K562 (cell line): Measurements from ENCODE around the gene ABCG2. TPM values are rescaled to one million over a fixed set of nuclear protein-coding genes. Genes with fewer than 3 reads are reported as not detected.

Source experiments
- ATAC-seq: fragments of 200-7000 bp; cut with Tn5 transposase; 3 replicates; pipeline ENCODE4 v1.9.1; 2020; ENCODE audit warnings: moderate library complexity
- BruUV-seq: library from RNA; stranded (reverse); fragments of 400-500 nt; replicated peaks from 2 replicates; lab custom pipeline; 2021; lab: Mats Ljungman, UMichigan
- CTCF ChIA-PET: fragments of 300-600 bp; formaldehyde crosslinking; extraction: SDS; loops from one replicate; lab custom pipeline; 2021; ENCODE audit warnings: low intra/inter-chr PET ratio; lab: Yijun Ruan, JAX
- POLR2A ChIA-PET: fragments of 300-600, 350-650 bp; sonication (Branson Sonifier 250); formaldehyde crosslinking; extraction: SDS; loops from one replicate; lab custom pipeline; 2021; ENCODE audit warnings: antibody characterized with exemption, inconsistent platforms; lab: Yijun Ruan, JAX
- DNase-seq, 4 experiments: peaks; one replicate each; pipeline versions ENCODE4 v3.0.0 to v3.0.0-alpha.2; 2011 to 2018; ENCODE audit warnings: low spot score in 3 of 4, mixed read lengths in 3 of 4; ENCODE audit errors: extremely low read depth in 1 of 4
- FAIRE-seq: peaks from 2 replicates; lab custom pipeline; 2011; peaks lifted over from hg19 to GRCh38; lab: Jason Lieb, UNC
- H2AFZ ChIP-seq: 2 replicates; pipeline ENCODE4 v1.6.0; 2011; ENCODE audit warnings: low read depth, low read length, control low read depth, inconsistent platforms
- H3K27ac ChIP-seq: fragments of 200-600 bp; 3 replicates; pipeline ENCODE4 v1.8.0; 2011; ENCODE audit warnings: low read depth, mild to moderate bottlenecking, control low read depth, inconsistent platforms, low read length, moderate library complexity, mixed read lengths; ENCODE audit errors: extremely low read depth
- H3K27me3 ChIP-seq, 2 experiments: fragments of 300-600 bp in 1 of 2; 2 replicates in 1 of 2; 3 replicates in 1 of 2; pipeline versions ENCODE4 v1.6.0 to v1.8.0; 2011; ENCODE audit warnings: inconsistent platforms in 2 of 2, low read length in 2 of 2, mild to moderate bottlenecking in 1 of 2, mixed read lengths in 1 of 2, moderate library complexity in 1 of 2; ENCODE audit not compliant: control insufficient read depth in 2 of 2, insufficient read depth in 2 of 2
- H3K36me3 ChIP-seq: fragments of 300-600 bp; 3 replicates; pipeline ENCODE4 v1.8.0; 2011; ENCODE audit warnings: mild to moderate bottlenecking, low read length, inconsistent platforms; ENCODE audit not compliant: control insufficient read depth, insufficient read depth
- H3K4me1 ChIP-seq, 2 experiments: fragments of 200-600 bp in 1 of 2; replicated peaks in 1 of 2; 2 replicates in 1 of 2; 3 replicates in 1 of 2; pipeline versions ENCODE4 v1.5.1 to v1.8.0; 2011; ENCODE audit warnings: inconsistent platforms in 2 of 2, low read length in 2 of 2, mild to moderate bottlenecking in 1 of 2, mixed read lengths in 1 of 2, moderate library complexity in 1 of 2; ENCODE audit not compliant: control insufficient read depth in 2 of 2, insufficient read depth in 2 of 2
- H3K4me2 ChIP-seq: 2 replicates; pipeline ENCODE4 v1.6.1; 2011; ENCODE audit warnings: low read length, control low read depth, inconsistent platforms, mixed read lengths; ENCODE audit not compliant: insufficient read depth
- H3K4me3 ChIP-seq: fragments of 200-600 bp; sonication (generic), shearing (Covaris generic); 2 replicates; pipeline ENCODE4 v1.5.1; 2016; ENCODE audit warnings: control low read depth, inconsistent platforms
- H3K79me2 ChIP-seq: fragments of 200-600 bp; 3 replicates; pipeline ENCODE4 v1.8.0; 2011; ENCODE audit warnings: low read length, inconsistent platforms; ENCODE audit not compliant: control insufficient read depth, insufficient read depth
- H3K9ac ChIP-seq, 2 experiments: 2 replicates each; pipeline versions ENCODE4 v1.6.0 to v1.6.1; 2011; ENCODE audit warnings: low read depth in 2 of 2, low read length in 2 of 2, control low read depth in 1 of 2, inconsistent platforms in 1 of 2, mild to moderate bottlenecking in 1 of 2, mixed read lengths in 1 of 2; ENCODE audit not compliant: insufficient read depth in 1 of 2
- H3K9me1 ChIP-seq: one replicate; pipeline ENCODE4 v1.6.0; 2011; ENCODE audit warnings: inconsistent platforms, mild to moderate bottlenecking, low read length, moderate library complexity; ENCODE audit not compliant: control insufficient read depth, insufficient read depth
- H3K9me3 ChIP-seq: replicated peaks from 2 replicates; pipeline ENCODE4 v1.5.1; 2011; ENCODE audit warnings: low read depth, low read length, inconsistent platforms; ENCODE audit not compliant: control insufficient read depth, insufficient read depth
- H4K20me1 ChIP-seq: replicated peaks from 2 replicates; pipeline ENCODE4 v1.6.1; 2011; ENCODE audit warnings: low read length, inconsistent platforms, mixed read lengths; ENCODE audit not compliant: control insufficient read depth, insufficient read depth
- BHLHE40 ChIP-seq: IDR thresholded peaks from 2 replicates; pipeline ENCODE4 v1.6.1; 2011; ENCODE audit warnings: low read length, improper control_type of control experiment
- CAMTA2 ChIP-seq: fragments of 250-450 bp; sonication (Bioruptor Pico); conservative IDR thresholded peaks from 2 replicates; pipeline ENCODE4 v1.5.1; 2022
- EWSR1 ChIP-seq: fragments of 450-650 bp; IDR thresholded peaks from 2 replicates; pipeline ENCODE4 v1.6.1; 2018; ENCODE audit warnings: borderline replicate concordance, mild to moderate bottlenecking, low read depth, moderate library complexity; ENCODE audit not compliant: partially characterized antibody
- FOS ChIP-seq: IDR thresholded peaks from 3 replicates; pipeline ENCODE4 v1.6.1; 2011; ENCODE audit not compliant: insufficient read length; ENCODE audit errors: extremely low read depth
- FOXK2 ChIP-seq, 2 experiments: fragments of 450-650 bp; IDR thresholded peaks in 1 of 2; conservative IDR thresholded peaks in 1 of 2; 2 replicates each; pipeline ENCODE4 v1.6.1; 2016; ENCODE audit warnings: low read depth in 2 of 2, mild to moderate bottlenecking in 1 of 2
- GATAD2A ChIP-seq: fragments of 450-650 bp; IDR thresholded peaks from 2 replicates; pipeline ENCODE4 v1.6.1; 2017
- HDAC6 ChIP-seq: IDR thresholded peaks from 2 replicates; pipeline ENCODE4 v1.6.1; 2012; ENCODE audit warnings: low read depth, mild to moderate bottlenecking, control low read depth, inconsistent platforms, low read length, moderate library complexity
- JUND ChIP-seq, 2 experiments: IDR thresholded peaks; 2 replicates in 1 of 2; 3 replicates in 1 of 2; pipeline ENCODE4 v1.6.1; 2011; ENCODE audit warnings: borderline replicate concordance in 2 of 2, low read depth in 2 of 2, low read length in 2 of 2, improper control_type of control experiment in 1 of 2, missing biosample characterization in 1 of 2, missing genetic modification characterization in 1 of 2, missing genetic modification reagents in 1 of 2
- NFIX ChIP-seq: fragments of 250-450 bp; sonication (Bioruptor Pico); IDR thresholded peaks from 2 replicates; pipeline ENCODE4 v1.4.0; 2020; ENCODE audit warnings: low read depth, mild to moderate bottlenecking, moderate library complexity
- NR2C2 ChIP-seq, 2 experiments: fragments of 200-800 bp in 1 of 2; sonication (Bioruptor generic) in 1 of 2; sonication (generic) in 1 of 2; formaldehyde crosslinking in 1 of 2; IDR thresholded peaks; 2 replicates each; pipeline versions ENCODE4 v1.6.1 to v1.8.0; 2016 to 2022; ENCODE audit warnings: mild to moderate bottlenecking in 1 of 2, missing compliant biosample characterization in 1 of 2, missing genetic modification characterization in 1 of 2, missing genetic modification reagents in 1 of 2
- PHB ChIP-seq: fragments of 250-450 bp; sonication (Bioruptor Pico); IDR thresholded peaks from 2 replicates; pipeline ENCODE4 v1.5.0; 2021
- POLR2AphosphoS2 ChIP-seq: IDR thresholded peaks from 2 replicates; pipeline ENCODE4 v1.6.1; 2012; ENCODE audit warnings: low read length, improper control_type of control experiment
- RAD21 ChIP-seq, 2 experiments: fragments of 250-450 bp in 1 of 2; fragments of 450-650 bp in 1 of 2; sonication (Bioruptor Pico) in 1 of 2; formaldehyde crosslinking in 1 of 2; IDR thresholded peaks in 1 of 2; conservative IDR thresholded peaks in 1 of 2; 2 replicates each; pipeline versions ENCODE4 v1.4.0 to v1.8.0; 2020 to 2022; ENCODE audit warnings: mild to moderate bottlenecking in 2 of 2, moderate library complexity in 1 of 2
- RCOR1 ChIP-seq, 2 experiments: IDR thresholded peaks; 2 replicates each; pipeline ENCODE4 v1.6.1; 2012; ENCODE audit warnings: low read depth in 2 of 2, low read length in 2 of 2, borderline replicate concordance in 1 of 2, improper control_type of control experiment in 1 of 2
- SMARCA5 ChIP-seq: fragments of 450-650 bp; IDR thresholded peaks from 2 replicates; pipeline ENCODE4 v1.6.1; 2016
- SRSF9 ChIP-seq: fragments of 200-400 bp; formaldehyde crosslinking; IDR thresholded peaks from 2 replicates; pipeline ENCODE4 v1.6.1; 2017; ENCODE audit warnings: low read depth, low read length, borderline replicate concordance
- ZNF140 ChIP-seq: fragments of 250-450 bp; sonication (Bioruptor Pico); IDR thresholded peaks from 2 replicates; pipeline ENCODE4 v1.8.0; 2021; ENCODE audit warnings: moderate library complexity, mild to moderate bottlenecking, inconsistent platforms
- ZNF143 ChIP-seq: sonication (generic); formaldehyde crosslinking; IDR thresholded peaks from 2 replicates; pipeline ENCODE4 v1.9.0; 2022; ENCODE audit warnings: mild to moderate bottlenecking, missing genetic modification reagents
- ZNF197 ChIP-seq: fragments of 200-800 bp; sonication (Bioruptor generic); IDR thresholded peaks from 2 replicates; pipeline ENCODE4 v1.6.1; 2016; ENCODE audit warnings: low read depth, missing genetic modification characterization, missing compliant biosample characterization
- ZNF23 ChIP-seq: fragments of 250-450 bp; sonication (Bioruptor Pico); IDR thresholded peaks from 2 replicates; pipeline ENCODE4 v1.4.0; 2020; ENCODE audit warnings: mild to moderate bottlenecking
- WGBS: fragments of 100-300 bp; shearing (Covaris generic); methylation state at CpG from one replicate; pipeline ENCODE4 v1.1.6; 2016; ENCODE audit warnings: low coverage, mixed read lengths; ENCODE audit not compliant: insufficient coverage; ENCODE audit errors: missing lambda C conversion rate; 5-methylcytosine and 5-hydroxymethylcytosine counted together
- in situ Hi-C: fragments of 300-500 bp; cut with MboI; formaldehyde crosslinking; loops from 4 replicates; pipeline ENCODE4 v1.15.0; 2018; ENCODE audit warnings: inconsistent platforms, mixed read lengths
- intact Hi-C: fragments of 100-400 bp; cut with micrococcal nuclease; formaldehyde crosslinking; loops from 2 replicates; pipeline ENCODE4 v1.14.2; 2022
- polyA plus RNA-seq, 8 experiments: library from polyadenylated mRNA; depleted of rRNA in 4 of 8; stranded (reverse) in 5 of 8; unstranded in 3 of 8; fragments of >200 nt; fragmentation: Nextera tagmentation in 2 of 8; fragmentation: Illumina TruSeq in 1 of 8; extraction: Ambion mirVana in 2 of 8; extraction: Trizol in 1 of 8; gene quantifications; 2 replicates each; pipeline versions ENCODE4 v1.2.1 to v1.2.3, GENCODE V29; 2011 to 2014; ENCODE audit warnings: inconsistent platforms in 1 of 8, missing spikeins in 1 of 8
- total RNA-seq, 7 experiments: library from RNA; depleted of rRNA in 6 of 7; stranded (reverse); fragments of >200 nt in 6 of 7; fragmentation: Illumina TruSeq in 2 of 7; extraction: Trizol in 2 of 7; gene quantifications; 2 replicates each; pipeline versions ENCODE4 v1.2.1 to v1.2.3, GENCODE V29; 2011 to 2021; ENCODE audit warnings: low replicate concordance in 1 of 7
- TF ChIP-seq, protein P1 (sequence below), 2 experiments: fragments of 450-650 bp in 1 of 2; sonication (generic) in 1 of 2; formaldehyde crosslinking in 1 of 2; IDR thresholded peaks in 1 of 2; conservative IDR thresholded peaks in 1 of 2; 2 replicates each; pipeline versions ENCODE4 v1.6.1 to v1.8.1; 2016 to 2023; ENCODE audit warnings: mild to moderate bottlenecking in 2 of 2, moderate library complexity in 2 of 2, inconsistent platforms in 1 of 2, missing genetic modification reagents in 1 of 2

The ABCG2 gene
- total and polyA plus RNA-seq, 9 of the 15 experiments (the other 6 are each of a cell fraction or from before 2014, with no cell fraction given) = 0.01 to 0.36 (median 0.11) TPM; not detected in 4

DNA sequence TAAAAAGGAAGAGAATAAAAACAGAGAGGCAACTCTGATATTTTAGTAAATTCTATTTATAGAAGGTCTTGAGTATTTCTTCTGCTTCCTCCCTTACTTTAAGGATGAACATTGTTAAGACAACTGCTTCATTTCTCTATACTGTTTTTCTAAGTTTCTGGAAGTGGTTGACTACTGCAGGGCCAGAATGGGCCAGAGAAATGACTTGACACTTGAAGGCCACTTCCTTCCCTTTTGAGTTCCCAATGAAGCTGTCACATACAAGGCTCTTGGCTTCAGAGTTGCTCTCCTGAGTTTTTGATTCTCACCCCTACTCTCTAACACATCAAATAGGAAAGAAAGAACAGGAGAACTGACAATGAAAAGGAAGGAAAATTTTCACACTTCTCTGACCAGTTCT lies 113.4 kb downstream of the ABCG2 start (continued):
- TF ChIP-seq, protein P1, sequence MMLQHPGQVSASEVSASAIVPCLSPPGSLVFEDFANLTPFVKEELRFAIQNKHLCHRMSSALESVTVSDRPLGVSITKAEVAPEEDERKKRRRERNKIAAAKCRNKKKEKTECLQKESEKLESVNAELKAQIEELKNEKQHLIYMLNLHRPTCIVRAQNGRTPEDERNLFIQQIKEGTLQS (IDR thresholded peaks at IDR 0.05) = no peak
- TF ChIP-seq, protein P1 (CRISPR knock-in tag; conservative IDR thresholded peaks at IDR 0.05) = no peak
- TF ChIP-seq ZNF197 (CRISPR knock-in tag) (no peak), NR2C2 (CRISPR knock-in tag; IDR thresholded peaks at IDR 0.05) (no peak), NR2C2 (tag; IDR thresholded peaks at IDR 0.05) (no peak), EWSR1 (no peak), SRSF9 (no peak), ZNF143 (no peak), RAD21 (CRISPR knock-in tag; conservative IDR thresholded peaks at IDR 0.05 in 1 of 2, IDR thresholded peaks at IDR 0.05 in 1 of 2) (no peak), PHB (CRISPR knock-in tag) (no peak)
- TF ChIP-seq, all 486 proteins: peak for 0

DNA sequence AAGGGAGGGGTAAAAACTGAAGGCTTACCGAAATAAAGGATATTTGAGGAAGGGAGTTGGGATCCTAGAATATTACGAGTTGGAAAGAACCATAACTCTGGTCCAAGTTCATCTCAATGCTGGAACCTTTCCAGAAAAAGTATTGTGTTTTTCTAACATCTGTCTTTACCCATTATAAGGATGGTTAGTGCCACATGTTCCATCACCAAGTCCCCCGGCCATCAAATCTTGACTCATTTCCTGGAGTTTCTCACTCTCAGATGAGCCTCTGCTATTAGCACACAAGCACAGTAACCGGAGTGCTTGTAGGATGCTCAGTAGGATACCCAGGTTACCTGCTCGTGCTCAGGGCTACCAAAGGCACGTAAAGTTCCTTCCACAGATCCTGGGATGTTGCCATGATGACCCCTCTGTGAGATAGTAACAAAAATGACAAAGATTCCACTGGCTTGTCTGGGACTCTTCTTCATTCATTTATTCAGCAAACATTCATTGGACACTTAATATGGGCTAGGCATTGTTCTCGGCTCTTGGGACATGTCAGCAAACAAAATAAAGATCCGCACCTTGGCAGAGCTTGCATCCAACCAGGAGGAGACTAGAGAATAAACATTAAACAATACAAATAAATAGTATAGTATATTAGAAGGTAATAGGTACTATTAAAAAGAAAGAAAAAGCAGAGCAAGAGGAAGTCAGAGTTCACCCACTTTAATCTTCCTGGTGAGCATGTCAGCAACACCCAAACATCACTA lies 114.7 kb downstream of the ABCG2 start:
- H4K20me1 ChIP-seq = no peaks in the 10 kb centered on the region
- DNase-seq (no peak), FAIRE-seq (no peak), ATAC-seq (no peak)
- no peaks in the 10 kb centered on the region for H3K79me2 ChIP-seq
- H3K4me1 ChIP-seq = no peaks in the 10 kb centered on the region
- no peak overlapping the region for H3K27ac ChIP-seq
- BruUV-seq = no TSS peak
- intact Hi-C loops (no loop called here), in situ Hi-C loops (no loop called here)
- H3K9me3 ChIP-seq = no peaks in the 10 kb centered on the region
- 6% methylated on average over 8 of the region's 8 CpGs for WGBS
- no peaks in the 10 kb centered on the region for H3K9me1 ChIP-seq
- ChIA-PET POLR2A (no interaction called here), CTCF (no interaction called here)
- H3K4me3 ChIP-seq = no peak overlapping the region
- no peak overlapping the region for H3K4me2 ChIP-seq
- no peak overlapping the region for H2AFZ ChIP-seq
- no peaks in the 10 kb centered on the region for H3K36me3 ChIP-seq
- H3K9ac ChIP-seq = no peak overlapping the region
- H3K27me3 ChIP-seq = no peaks in the 10 kb centered on the region; a peak in 1 of 5 replicates
- TF ChIP-seq CAMTA2 (CRISPR knock-in tag) (no peak), POLR2AphosphoS2 (no peak), NFIX (no peak), JUND (IDR thresholded peaks at IDR 0.05; ENCODE audit: borderline replicate concordance, low read depth, low read length) (no peak), JUND (tag; IDR thresholded peaks at IDR 0.05; ENCODE audit: borderline replicate concordance, low read depth, low read length) (no peak), BHLHE40 (no peak), RCOR1 (IDR thresholded peaks at IDR 0.05; ENCODE audit: borderline replicate concordance in 1 of 2, low read depth in 2 of 2, low read length in 2 of 2) (no peak), ZNF140 (CRISPR knock-in tag) (no peak), SMARCA5 (no peak), FOXK2 (conservative IDR thresholded peaks at IDR 0.05 in 1 of 2, IDR thresholded peaks at IDR 0.05 in 1 of 2; ENCODE audit: low read depth in 2 of 2) (no peak), FOS (no peak), GATAD2A (no peak), HDAC6 (no peak), ZNF23 (CRISPR knock-in tag) (no peak), EWSR1 (no peak)
